GM19467 (cell line): Measurements from ENCODE around the gene SMC6.

Experiments used
- ATAC-seq: cut with Tn5 transposase; IDR thresholded peaks from one replicate; pipeline ENCODE4 v1.9.1; 2021; ENCODE audit warnings: mild to moderate bottlenecking, moderate library complexity; ENCODE audit not compliant: unreplicated experiment

SMC6 gene

GRCh38 chr2:17717666-17718065 lies 35.9 kb downstream of the SMC6 start:
- ATAC-seq: no peak

- ATAC-seq: no peak
Measured at GRCh38 chr2:17713291-17713690, 40.3 kb downstream of the SMC6 start.

GRCh38 chr2:17710547-17711248 lies 42.9 kb downstream of the SMC6 start:
- no peak for ATAC-seq

- ATAC-seq: no peak
Measured at GRCh38 chr2:17709897-17710296, 43.7 kb downstream of the SMC6 start.

- ATAC-seq: no peak
Measured at GRCh38 chr2:17708501-17708900, 45.1 kb downstream of the SMC6 start.

GRCh38 chr2:17706845-17707244 lies 46.8 kb downstream of the SMC6 start:
- ATAC-seq: no peak

- no peak for ATAC-seq
Measured at GRCh38 chr2:17690776-17691175, 62.8 kb downstream of the SMC6 start.

- no peak for ATAC-seq
Measured at GRCh38 chr2:17689010-17689409, 64.6 kb downstream of the SMC6 start.

- no peak for ATAC-seq
Measured at GRCh38 chr2:17688600-17688999, 65.0 kb downstream of the SMC6 start.

- ATAC-seq: no peak
Measured at GRCh38 chr2:17683981-17684380, 69.6 kb downstream of the SMC6 start.

GRCh38 chr2:17682098-17682857 lies 71.3 kb downstream of the SMC6 start:
- ATAC-seq: no peak

- no peak for ATAC-seq
Measured at GRCh38 chr2:17680119-17680518, 73.5 kb downstream of the SMC6 start.

- ATAC-seq: no peak
Measured at GRCh38 chr2:17674817-17675216, 78.8 kb downstream of the SMC6 start.

GRCh38 chr2:17672583-17673317 lies 80.9 kb downstream of the SMC6 start:
- no peak for ATAC-seq

GRCh38 chr2:17667898-17668297 lies 85.7 kb downstream of the SMC6 start:
- no peak for ATAC-seq

GRCh38 chr2:17664534-17664933 lies 89.1 kb downstream of the SMC6 start:
- ATAC-seq: no peak

- ATAC-seq: no peak
Measured at GRCh38 chr2:17662723-17663122, 90.9 kb downstream of the SMC6 start.

GRCh38 chr2:17661460-17661859 lies 92.2 kb downstream of the SMC6 start:
- no peak for ATAC-seq

GRCh38 chr2:17660219-17660618 lies 93.4 kb downstream of the SMC6 start:
- ATAC-seq: no peak

GRCh38 chr2:17658251-17658843 lies 95.3 kb downstream of the SMC6 start:
- ATAC-seq: peak; percentile 43

- ATAC-seq: no peak
Measured at GRCh38 chr2:17657759-17658158, 95.9 kb downstream of the SMC6 start.
